Peyer's patch (tissue), 4 donors: ENCODE data around the gene CCDC107. TPM values are rescaled to one million over a fixed set of nuclear protein-coding genes. Genes with fewer than 3 reads are reported as not detected.

ENCODE experiments used
- DNase-seq, 3 donors: peaks; one replicate each; pipeline ENCODE4 v3.0.0-alpha.2; 2017 to 2019
- H3K27ac ChIP-seq, 4 donors: fragments of 200-600 bp; sonication (generic); one replicate each; pipeline ENCODE4 v1.5.1; 2016 to 2019
- H3K27me3 ChIP-seq, 2 donors: fragments of 200-600 bp; sonication (generic); one replicate each; pipeline ENCODE4 v1.5.1; 2019
- H3K36me3 ChIP-seq, 3 donors: fragments of 200-600 bp; sonication (generic); one replicate each; pipeline ENCODE4 v1.5.1; 2016 to 2019
- H3K4me1 ChIP-seq, 4 donors: fragments of 200-600 bp; sonication (generic); one replicate each; pipeline ENCODE4 v1.5.1; 2016 to 2019
- H3K4me3 ChIP-seq, 4 donors: fragments of 200-600 bp; sonication (generic); 1 replicate in 3 of 4; 2 replicates in 1 of 4; pipeline ENCODE4 v1.5.1; 2016 to 2019; ENCODE audit warnings: mild to moderate bottlenecking in 1 of 4
- H3K9me3 ChIP-seq, 4 donors: fragments of 200-600 bp; sonication (generic); one replicate each; pipeline ENCODE4 v1.5.1; 2016 to 2019; ENCODE audit warnings: mild to moderate bottlenecking in 1 of 4
- POLR2A ChIP-seq, 2 donors: fragments of 450-650 bp; IDR thresholded peaks; one replicate each; pipeline ENCODE4 v1.5.1; 2017; ENCODE audit warnings: antibody characterized with exemption in 2 of 2, mild to moderate bottlenecking in 2 of 2, moderate library complexity in 2 of 2
- total RNA-seq, 4 donors: library from RNA; depleted of rRNA; stranded (reverse); fragments of >200 nt; gene quantifications; one replicate each; pipeline ENCODE4 v1.1.0, GENCODE V29; 2016
- TF ChIP-seq, protein P1 (sequence below), 6 experiments: fragments of 450-650 bp in 4 of 6; fragments of 200-600 bp in 2 of 6; sonication (generic) in 1 of 6; IDR thresholded peaks; one replicate each; pipeline ENCODE4 v1.5.1; 2017 to 2019; ENCODE audit warnings: antibody characterized with exemption in 6 of 6, mild to moderate bottlenecking in 3 of 6, moderate library complexity in 1 of 6

Gene CCDC107
- total RNA-seq, 4 donors from 2014 or later: 14.0 to 21.9 (median 20.2) TPM

DNA sequence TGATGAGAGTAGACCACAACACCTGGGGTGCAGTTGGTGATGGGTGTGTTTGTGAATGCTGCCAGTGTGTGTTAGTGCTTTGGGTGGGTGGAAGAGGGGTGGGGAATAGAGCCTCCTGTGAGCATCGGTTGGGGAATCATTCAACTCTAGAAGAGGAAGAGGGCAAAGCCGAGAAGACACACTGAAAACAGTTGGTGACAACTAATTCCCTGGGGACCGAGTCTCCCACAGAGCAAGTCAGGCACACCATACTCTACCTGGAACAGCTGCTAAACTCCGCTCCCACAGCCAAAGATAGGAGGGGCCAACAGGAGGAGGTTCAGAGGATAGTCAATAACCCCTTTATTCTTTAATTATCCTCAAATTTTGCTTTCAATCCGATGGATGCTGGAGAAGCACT, 8.5 kb downstream of the CCDC107 start:
- H3K4me3 ChIP-seq: no peak overlapping the region

DNA sequence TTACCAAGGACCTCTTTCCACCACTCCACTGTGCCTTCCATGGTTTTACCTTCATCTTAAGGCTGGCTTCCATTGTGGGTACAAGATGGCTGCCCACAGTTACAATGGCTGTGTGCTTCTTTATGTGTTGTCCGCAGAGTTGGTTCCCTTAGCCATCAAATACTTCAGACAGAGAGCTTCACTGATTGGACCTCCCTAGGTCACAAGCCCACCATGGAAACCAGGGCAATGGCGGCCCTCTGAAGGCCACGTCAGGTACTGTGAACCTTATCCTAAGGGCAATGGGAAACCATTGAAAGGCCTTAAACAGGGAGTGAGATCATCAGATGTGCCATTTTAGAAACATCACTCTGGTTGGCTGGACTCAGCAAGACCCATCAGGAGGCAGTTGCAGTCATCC, 9.8 kb downstream of the CCDC107 start:
- Histone ChIP-seq H3K9me3 (no peaks in the 10 kb centered on the region), H3K27ac (no peak overlapping the region), H3K4me3 (no peak overlapping the region), H3K36me3 (no peaks in the 10 kb centered on the region), H3K4me1 (peaks cover 0 to 14% (median 5%) of the 10 kb centered on the region in 4 donors), H3K27me3 (no peaks in the 10 kb centered on the region)
- TF ChIP-seq POLR2A (IDR thresholded peaks at IDR 0.05): no peak
- TF ChIP-seq, protein P1, sequence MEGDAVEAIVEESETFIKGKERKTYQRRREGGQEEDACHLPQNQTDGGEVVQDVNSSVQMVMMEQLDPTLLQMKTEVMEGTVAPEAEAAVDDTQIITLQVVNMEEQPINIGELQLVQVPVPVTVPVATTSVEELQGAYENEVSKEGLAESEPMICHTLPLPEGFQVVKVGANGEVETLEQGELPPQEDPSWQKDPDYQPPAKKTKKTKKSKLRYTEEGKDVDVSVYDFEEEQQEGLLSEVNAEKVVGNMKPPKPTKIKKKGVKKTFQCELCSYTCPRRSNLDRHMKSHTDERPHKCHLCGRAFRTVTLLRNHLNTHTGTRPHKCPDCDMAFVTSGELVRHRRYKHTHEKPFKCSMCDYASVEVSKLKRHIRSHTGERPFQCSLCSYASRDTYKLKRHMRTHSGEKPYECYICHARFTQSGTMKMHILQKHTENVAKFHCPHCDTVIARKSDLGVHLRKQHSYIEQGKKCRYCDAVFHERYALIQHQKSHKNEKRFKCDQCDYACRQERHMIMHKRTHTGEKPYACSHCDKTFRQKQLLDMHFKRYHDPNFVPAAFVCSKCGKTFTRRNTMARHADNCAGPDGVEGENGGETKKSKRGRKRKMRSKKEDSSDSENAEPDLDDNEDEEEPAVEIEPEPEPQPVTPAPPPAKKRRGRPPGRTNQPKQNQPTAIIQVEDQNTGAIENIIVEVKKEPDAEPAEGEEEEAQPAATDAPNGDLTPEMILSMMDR (IDR thresholded peaks at IDR 0.05): no peak
- DNase-seq: no peak

More for the DNA sequence above, 8.5 kb downstream of the CCDC107 start:
- TF ChIP-seq, protein P1 (IDR thresholded peaks at IDR 0.05): no peak
- TF ChIP-seq POLR2A (IDR thresholded peaks at IDR 0.05): no peak
- no peak for DNase-seq
- no peaks in the 10 kb centered on the region for H3K36me3 ChIP-seq
- H3K27me3 ChIP-seq: no peaks in the 10 kb centered on the region
- H3K27ac ChIP-seq: no peak overlapping the region
- peaks cover 0 to 23% (median 5%) of the 10 kb centered on the region in 4 donors for H3K4me1 ChIP-seq
- H3K9me3 ChIP-seq: no peaks in the 10 kb centered on the region

DNA sequence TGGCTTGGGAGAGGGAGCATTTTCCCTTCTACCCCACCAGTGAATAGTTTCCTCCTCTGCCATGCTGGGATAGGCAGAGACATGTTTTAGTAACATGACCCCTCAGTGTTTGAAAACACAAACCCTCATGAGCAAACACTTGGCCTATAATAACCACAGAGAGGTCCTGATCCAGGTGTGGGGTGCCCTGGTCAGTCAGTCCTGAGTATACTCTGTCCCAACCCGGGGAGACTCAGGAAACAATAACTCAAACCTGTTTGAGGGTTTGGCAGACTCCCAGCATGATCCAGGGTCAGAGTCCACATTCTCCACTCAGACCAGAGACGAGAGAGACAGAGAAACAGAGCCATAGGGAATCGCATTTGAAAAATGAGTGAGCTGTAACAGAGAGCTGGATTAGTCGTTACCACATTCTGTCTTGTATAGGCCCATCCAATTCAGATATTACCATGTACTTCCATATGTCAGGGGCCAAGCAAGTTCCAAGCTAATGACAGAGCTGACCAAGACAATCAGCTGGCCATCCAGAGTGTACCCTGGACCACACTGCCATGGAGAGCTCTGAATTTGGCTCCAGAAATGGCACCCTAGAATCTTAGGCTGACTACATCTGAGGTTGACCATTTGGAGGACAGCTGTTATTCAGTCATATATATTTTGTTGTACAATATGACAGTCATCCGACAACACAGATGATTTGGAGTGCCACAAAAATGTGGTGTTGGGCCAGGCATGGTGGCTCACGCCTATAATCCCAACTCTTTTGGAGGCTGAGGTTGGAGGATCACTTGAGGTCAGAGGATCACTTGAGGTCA, 11.4 kb downstream of the CCDC107 start:
- peaks cover 0 to 18% (median 5%) of the 10 kb centered on the region in 4 donors for H3K4me1 ChIP-seq
- peak overlapping the region in 3 of 4 donors; percentile 19 to 78 (median 64) for H3K27ac ChIP-seq
- no peaks in the 10 kb centered on the region for H3K9me3 ChIP-seq
- no peaks in the 10 kb centered on the region for H3K36me3 ChIP-seq
- no peak overlapping the region for H3K4me3 ChIP-seq
- DNase-seq: peak in 2 of 3 donors; percentile 81 to 89
- TF ChIP-seq, protein P1 (IDR thresholded peaks at IDR 0.05): no peak
- no peak for TF ChIP-seq POLR2A (IDR thresholded peaks at IDR 0.05)
- H3K27me3 ChIP-seq: no peaks in the 10 kb centered on the region

DNA sequence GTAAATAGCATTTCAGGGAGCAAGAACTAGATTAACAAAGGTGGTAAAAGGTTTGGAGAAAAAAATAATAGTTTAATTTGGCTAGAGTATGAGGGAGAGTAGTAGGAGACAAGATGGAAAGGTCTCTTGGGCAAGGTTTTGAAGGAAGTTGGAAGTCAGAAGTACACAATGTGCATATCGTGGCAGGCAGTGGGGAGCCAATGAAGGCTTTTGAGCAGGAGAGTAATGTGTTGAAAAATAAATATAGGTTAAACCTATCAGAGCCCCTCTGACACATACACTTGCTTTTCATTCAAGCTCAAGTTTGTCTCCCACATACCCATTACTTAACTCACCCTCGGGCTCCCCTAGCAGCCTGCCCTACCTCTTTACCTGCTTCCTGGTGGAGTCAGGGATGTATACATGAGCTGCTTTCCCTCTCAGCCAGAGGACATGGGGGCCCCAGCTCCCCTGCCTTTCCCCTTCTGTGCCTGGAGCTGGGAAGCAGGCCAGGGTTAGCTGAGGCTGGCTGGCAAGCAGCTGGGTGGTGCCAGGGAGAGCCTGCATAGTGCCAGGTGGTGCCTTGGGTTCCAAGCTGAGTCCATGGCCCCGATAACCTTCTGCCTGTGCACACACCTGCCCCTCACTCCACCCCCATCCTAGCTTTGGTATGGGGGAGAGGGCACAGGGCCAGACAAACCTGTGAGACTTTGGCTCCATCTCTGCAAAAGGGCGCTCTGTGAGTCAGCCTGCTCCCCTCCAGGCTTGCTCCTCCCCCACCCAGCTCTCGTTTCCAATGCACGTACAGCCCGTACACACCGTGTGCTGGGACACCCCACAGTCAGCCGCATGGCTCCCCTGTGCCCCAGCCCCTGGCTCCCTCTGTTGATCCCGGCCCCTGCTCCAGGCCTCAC, 15.3 kb downstream of the CCDC107 start, which contains the start of gene CA9:
CA9 (plus strand) TSS at position 797 of the 893 bp plus-strand sequence; CDS start at position 829, 32 bp downstream.
- Histone ChIP-seq H3K9me3 (no peaks in the 10 kb centered on the region), H3K27me3 (no peaks in the 10 kb centered on the region), H3K27ac (peak within 1 kb of the TSS in 1 of 4 donors; percentile 56), H3K4me1 (peaks cover 0 to 26% (median 7%) of the 10 kb centered on the region in 4 donors), H3K36me3 (no peaks in the 10 kb centered on the region), H3K4me3 (no peak within 1 kb of the TSS)
- peak in 2 of 3 donors; percentile 58 to 70 for DNase-seq
- TF ChIP-seq, protein P1 (IDR thresholded peaks at IDR 0.05): no peak
- TF ChIP-seq POLR2A (IDR thresholded peaks at IDR 0.05): no peak

DNA sequence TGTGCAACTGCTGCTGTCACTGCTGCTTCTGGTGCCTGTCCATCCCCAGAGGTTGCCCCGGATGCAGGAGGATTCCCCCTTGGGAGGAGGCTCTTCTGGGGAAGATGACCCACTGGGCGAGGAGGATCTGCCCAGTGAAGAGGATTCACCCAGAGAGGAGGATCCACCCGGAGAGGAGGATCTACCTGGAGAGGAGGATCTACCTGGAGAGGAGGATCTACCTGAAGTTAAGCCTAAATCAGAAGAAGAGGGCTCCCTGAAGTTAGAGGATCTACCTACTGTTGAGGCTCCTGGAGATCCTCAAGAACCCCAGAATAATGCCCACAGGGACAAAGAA, 15.9 kb downstream of the CCDC107 start:
- no peaks in the 10 kb centered on the region for H3K36me3 ChIP-seq
- H3K27me3 ChIP-seq: no peaks in the 10 kb centered on the region
- no peak for DNase-seq
- H3K9me3 ChIP-seq: no peaks in the 10 kb centered on the region
- H3K4me3 ChIP-seq: no peak overlapping the region
- H3K4me1 ChIP-seq: peaks cover 0 to 26% (median 6%) of the 10 kb centered on the region in 4 donors
- no peak for TF ChIP-seq POLR2A (IDR thresholded peaks at IDR 0.05)
- TF ChIP-seq, protein P1 (IDR thresholded peaks at IDR 0.05): no peak
- H3K27ac ChIP-seq: peak overlapping the region in 1 of 4 donors; percentile 56
